ENCODE data around the gene TOLLIP.
"Not testable (repeated sequence)": the region's sequence is repeated elsewhere in the genome, so short reads cannot be mapped to it uniquely, and the experiment has no call there.

The TOLLIP gene

DNA sequence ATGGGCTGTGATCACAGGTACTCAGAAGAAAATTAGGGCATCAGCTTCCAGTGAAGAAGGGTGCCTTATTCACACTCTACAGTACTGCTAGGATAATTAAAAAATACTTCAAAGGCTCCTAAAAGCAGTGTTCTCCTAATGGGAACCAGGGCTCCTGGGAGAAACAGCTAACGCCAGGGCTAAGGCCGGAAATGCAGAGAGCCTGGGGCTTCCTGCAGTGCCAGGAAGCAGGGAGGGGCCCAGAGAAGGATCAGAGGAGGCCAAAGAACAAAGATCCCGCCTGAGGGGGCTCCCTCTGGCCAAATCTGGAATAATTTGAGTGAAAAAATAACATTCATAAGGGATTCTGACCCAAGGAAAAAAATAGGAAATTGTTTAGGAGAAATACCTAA is 27.5 kb downstream of the TOLLIP start:
- no peak for DNase-seq (ENCODE audit: low read depth)

GRCh38 chr11:1281326-1281973 is 28.0 kb downstream of the TOLLIP start:
- DNase-seq (ENCODE audit: low read depth), result no peak

DNA sequence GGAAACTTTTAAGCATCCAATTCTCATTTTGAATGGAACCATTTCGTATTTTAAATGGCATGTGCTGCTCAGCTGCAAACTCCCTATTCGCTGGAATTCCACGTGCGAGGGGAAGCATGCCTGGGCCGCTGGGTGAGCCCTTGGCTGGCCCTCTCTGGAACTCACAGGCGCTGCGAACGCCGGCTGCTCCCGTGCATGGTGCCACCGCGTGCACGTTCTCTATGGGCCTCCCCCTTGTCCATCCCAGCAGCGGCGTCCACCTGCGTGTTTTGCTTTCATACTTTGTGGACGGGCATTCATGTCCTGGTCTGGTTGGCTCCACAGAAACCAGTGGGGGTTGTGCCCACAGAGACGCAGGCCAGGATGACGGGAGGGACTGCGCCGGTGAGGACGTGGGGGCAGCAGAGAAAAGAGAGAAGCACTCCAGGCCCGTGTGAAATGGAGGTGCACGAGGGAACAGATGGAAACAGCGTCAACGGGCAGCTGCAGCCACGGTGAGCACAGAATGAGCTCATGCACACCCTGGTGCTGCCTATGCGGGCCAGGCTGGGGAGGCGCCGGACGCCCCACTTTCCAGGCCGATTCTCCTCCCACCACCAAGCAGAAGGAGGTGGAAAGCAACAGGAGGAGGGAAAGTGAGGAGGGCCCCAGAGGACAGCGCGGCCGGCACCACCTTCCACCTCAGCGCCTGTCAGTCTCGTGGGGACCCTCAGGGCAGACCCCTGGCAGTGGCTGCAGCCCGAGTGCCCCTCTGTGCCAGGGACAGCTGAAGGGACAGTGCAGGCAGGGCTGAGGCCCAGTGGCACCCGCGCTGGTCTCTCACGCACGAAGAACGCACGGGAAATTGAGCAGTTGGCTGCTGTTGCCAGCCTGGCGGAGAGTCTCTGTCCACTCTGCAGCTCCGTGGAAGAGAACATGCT is 29.1 kb downstream of the TOLLIP start:
- no peak for DNase-seq (ENCODE audit: low read depth)

DNA sequence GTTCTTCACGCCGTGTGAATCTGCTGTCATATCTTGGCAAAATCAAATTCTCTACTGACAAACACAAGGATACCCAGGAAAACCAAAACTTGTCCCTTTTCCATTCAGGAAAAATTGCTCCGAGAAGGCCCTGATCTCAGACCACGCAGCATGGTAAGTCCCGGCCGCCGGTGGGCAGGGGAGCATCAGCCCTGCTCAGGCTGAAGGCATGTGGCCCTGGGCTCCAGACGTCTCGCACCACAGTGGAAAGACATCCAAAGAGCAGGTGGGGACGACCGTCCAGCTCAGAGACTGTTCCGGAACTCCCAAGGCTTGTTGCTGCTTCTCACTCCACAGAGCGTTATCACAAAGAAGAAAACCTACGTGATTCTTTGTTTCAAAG is 29.8 kb downstream of the TOLLIP start:
- DNase-seq (ENCODE audit: low read depth), result no peak

DNA sequence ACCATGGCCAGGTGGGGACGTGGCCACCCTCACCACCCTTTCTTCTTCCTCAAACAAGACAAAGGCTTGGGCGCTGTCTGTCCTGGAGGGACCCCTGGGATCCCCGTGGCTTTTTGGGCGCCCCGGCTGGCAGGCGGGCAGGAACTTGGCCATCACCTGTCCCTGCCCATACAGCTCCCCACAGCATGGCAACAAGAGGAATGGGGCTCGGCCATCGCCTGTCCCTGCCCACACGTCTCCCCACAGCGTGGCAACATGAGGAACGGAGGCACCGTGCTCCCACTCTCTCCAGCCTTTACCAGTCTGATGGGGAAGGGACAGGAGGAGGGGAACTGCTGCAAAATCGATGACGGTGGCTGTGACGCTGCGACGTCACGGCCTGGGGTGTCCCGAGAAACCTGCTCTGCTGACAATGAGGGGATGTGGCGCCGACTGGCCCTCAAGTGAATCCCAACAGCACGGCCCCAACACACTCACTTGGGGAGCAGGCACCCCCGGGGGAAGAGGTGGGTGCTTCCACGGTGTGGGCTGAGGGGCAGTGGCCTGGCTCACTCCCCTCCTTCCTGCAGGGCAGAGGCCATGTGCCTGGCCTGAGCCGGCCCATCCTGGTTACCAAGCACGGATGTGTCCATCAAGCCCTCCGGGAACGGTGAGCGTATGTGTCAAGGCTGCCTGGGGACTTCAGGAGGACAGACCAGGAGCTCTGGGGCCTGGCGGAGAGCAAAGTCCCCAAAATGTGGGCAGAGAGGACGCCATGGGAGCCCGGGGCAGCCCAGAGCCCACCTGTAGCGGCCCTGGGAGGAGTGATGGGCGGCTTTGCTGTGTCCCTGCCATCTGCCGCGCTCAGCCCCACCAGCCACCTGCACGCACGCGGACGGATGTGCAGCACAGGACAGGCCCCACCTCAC is 30.4 kb downstream of the TOLLIP start:
- DNase-seq (ENCODE audit: low read depth), result no peak

- DNase-seq (ENCODE audit: low read depth), result no peak
Measured at GRCh38 chr11:1277936-1278512, 31.4 kb downstream of the TOLLIP start.

GRCh38 chr11:1276866-1277615 is 32.4 kb downstream of the TOLLIP start:
- DNase-seq (ENCODE audit: low read depth), result no peak

GRCh38 chr11:1276041-1276790 is 33.2 kb downstream of the TOLLIP start:
- no peak for DNase-seq (ENCODE audit: low read depth)

GRCh38 chr11:1275021-1275420 is 34.4 kb downstream of the TOLLIP start:
- DNase-seq (ENCODE audit: low read depth), result no peak

- DNase-seq (ENCODE audit: low read depth), result no peak
Measured at GRCh38 chr11:1274501-1274900, 34.9 kb downstream of the TOLLIP start.

DNA sequence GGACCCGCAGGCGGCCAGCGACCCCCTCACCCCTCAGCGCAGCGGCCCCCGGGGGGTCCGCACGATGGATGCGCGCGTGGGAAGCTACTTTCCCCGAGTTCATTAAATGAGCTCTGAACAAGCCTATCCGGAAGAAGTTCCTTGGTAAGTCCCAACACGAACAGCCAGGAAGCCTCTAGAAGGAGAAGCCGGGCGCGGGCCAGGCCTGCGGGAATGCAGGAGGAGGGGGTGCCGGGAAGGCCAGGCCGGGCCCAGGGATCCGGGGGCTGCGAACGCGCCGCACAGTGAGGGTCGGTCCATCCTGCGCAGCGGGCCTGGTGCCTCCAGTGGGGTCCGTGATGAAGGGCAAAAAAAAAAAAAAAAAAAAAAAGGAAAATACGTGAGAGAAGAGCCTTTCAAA is 36.9 kb downstream of the TOLLIP start:
- no peak for DNase-seq (ENCODE audit: low read depth)

GRCh38 chr11:1271927-1272326 is 37.5 kb downstream of the TOLLIP start:
- DNase-seq (ENCODE audit: low read depth), result no peak

DNA sequence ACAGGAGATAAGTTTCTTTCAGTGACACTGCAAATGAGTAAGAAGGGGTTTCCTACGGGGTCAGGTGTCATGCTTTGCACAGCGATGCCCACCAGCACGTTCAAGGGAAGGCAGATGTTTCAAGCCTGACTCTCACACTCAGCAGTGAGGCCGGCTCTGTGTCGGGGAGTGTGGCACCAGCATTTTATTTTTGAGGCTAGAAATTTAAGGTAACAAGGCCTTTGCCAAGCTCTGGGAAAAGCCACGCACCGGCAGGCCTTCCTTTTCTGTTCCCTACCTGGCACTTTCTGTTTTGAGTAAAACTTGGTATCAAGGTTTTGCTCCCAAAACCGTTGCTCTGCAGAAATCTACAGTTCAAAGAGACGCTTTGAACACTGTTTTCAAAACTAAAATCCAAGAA is 38.0 kb downstream of the TOLLIP start:
- DNase-seq (ENCODE audit: low read depth), result no peak

- DNase-seq (ENCODE audit: low read depth), result no peak
Measured at GRCh38 chr11:1271002-1271401, 38.4 kb downstream of the TOLLIP start.

- DNase-seq (ENCODE audit: low read depth), result no peak
Measured at GRCh38 chr11:1270476-1270875, 39.0 kb downstream of the TOLLIP start.

- no peak for DNase-seq (ENCODE audit: low read depth)
Measured at GRCh38 chr11:1269957-1270356, 39.5 kb downstream of the TOLLIP start.

DNA sequence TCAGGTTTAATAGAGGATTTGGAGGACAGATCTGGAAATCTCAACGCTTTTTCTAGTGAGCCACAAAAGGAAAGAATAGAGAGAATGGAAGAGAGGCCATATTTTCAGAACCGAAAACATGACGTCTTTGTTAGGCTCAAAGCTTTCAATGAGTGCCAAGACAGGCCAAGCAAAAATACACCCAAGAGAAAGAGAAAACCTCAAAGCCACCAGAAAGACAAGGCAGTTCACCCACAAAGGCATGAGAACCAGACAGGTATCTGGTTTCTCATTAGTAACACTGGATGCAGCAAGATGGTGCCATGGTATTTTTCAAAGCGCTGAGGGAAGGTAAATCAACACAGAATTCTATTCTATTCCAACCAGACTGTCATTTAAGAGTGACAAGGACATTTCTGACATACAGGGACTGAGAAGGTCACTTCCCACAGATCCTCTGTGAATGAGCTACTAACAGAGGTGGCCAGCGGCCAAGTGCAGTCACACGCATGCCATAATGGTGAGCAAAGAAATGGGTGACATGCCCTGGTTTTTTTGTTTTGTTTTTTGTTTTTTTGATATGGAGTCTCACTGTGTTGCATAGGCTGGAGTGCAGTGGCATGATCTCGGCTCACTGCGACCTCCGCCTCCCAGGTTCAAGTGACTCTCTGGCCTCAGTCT is 41.9 kb downstream of the TOLLIP start:
- DNase-seq (ENCODE audit: low read depth), result no peak

GRCh38 chr11:1266976-1267375 is 42.5 kb downstream of the TOLLIP start:
- not testable (repeated sequence) for DNase-seq (ENCODE audit: low read depth)

DNA sequence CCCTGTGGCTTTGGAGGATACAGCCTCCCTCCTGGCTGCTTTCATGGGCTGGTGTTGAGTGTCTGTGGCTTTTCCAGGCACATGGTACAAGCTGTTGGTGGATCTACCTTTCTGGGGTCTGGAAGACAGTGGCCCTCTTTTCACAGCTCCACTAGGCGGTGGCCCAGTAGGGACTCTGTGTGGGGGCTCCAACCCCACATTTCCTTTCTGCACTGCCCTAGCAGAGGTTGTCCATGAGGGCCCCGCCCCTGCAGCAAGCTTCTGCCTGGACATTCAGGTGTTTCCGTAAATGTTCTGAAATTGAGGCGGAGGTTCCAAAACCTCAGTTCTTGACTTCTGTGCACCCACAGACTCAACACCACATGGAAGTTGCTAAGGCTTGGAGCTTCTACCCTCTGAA is 44.0 kb downstream of the TOLLIP start:
- DNase-seq (ENCODE audit: low read depth), result not testable (repeated sequence)

DNA sequence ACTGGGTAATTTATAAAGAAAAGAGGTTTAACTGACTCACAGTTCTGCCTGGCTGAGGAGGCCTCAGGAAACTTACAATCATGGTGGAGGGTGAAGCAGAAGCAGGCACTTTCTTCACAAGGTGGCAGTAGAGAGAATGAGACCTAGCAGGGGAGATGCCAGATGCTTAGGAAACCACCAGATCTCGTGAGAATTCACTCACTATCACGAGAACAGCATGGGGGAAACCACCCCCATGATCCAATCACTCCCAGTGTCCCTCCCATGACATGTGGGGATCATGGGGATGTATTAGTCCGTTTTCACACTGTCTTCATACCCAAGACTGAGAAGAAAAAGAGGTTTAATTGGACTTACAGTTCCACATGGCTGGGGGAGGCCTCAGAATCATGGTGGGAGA is 45.0 kb downstream of the TOLLIP start:
- peak; percentile 16 for DNase-seq (ENCODE audit: low read depth)

Data from activated T-cell treated with anti-CD3 and anti-CD28 coated beads for 48 hours (primary cell).